Measurements from ENCODE around the gene GID8.

Gene GID8

GRCh38 chr20:62935204-62935967, 2.6 kb upstream of the GID8 start:
- TF ChIP-seq CTCF (IDR thresholded peaks at IDR 0.05; ENCODE audit: low read depth, low read length, missing control alignments) = no peak
- DNase-seq (ENCODE audit: low read depth) = no peak
- H3K4me3 ChIP-seq (ENCODE audit: low read depth, low read length) = no peak overlapping the region

- TF ChIP-seq CTCF (IDR thresholded peaks at IDR 0.05; ENCODE audit: low read depth, low read length, missing control alignments) = no peak
- DNase-seq (ENCODE audit: low read depth) = no peak
- peak overlapping the region; percentile 92; the same call in 1 of the 2 replicates for H3K4me3 ChIP-seq (ENCODE audit: low read depth, low read length)
Measured at GRCh38 chr20:62935968-62936585, 1.9 kb upstream of the GID8 start.

GRCh38 chr20:62937268-62938104, 461 bp upstream of the GID8 start:
- H3K4me3 ChIP-seq (ENCODE audit: low read depth, low read length) = peak overlapping the region; percentile 92
- no peak for TF ChIP-seq CTCF (IDR thresholded peaks at IDR 0.05; ENCODE audit: low read depth, low read length, missing control alignments)
- DNase-seq (ENCODE audit: low read depth) = peak; percentile 89

GRCh38 chr20:62940875-62941274, 2.9 kb downstream of the GID8 start:
- no peak overlapping the region for H3K4me3 ChIP-seq (ENCODE audit: low read depth, low read length)
- no peak for TF ChIP-seq CTCF (IDR thresholded peaks at IDR 0.05; ENCODE audit: low read depth, low read length, missing control alignments)
- DNase-seq (ENCODE audit: low read depth) = no peak

- TF ChIP-seq CTCF (IDR thresholded peaks at IDR 0.05; ENCODE audit: low read depth, low read length, missing control alignments) = no peak
- DNase-seq (ENCODE audit: low read depth) = no peak
- H3K4me3 ChIP-seq (ENCODE audit: low read depth, low read length) = no peak overlapping the region
Measured at GRCh38 chr20:62941792-62942191, 3.8 kb downstream of the GID8 start.

GRCh38 chr20:62942456-62942855, 4.5 kb downstream of the GID8 start:
- DNase-seq (ENCODE audit: low read depth) = no peak
- no peak for TF ChIP-seq CTCF (IDR thresholded peaks at IDR 0.05; ENCODE audit: low read depth, low read length, missing control alignments)
- no peak overlapping the region for H3K4me3 ChIP-seq (ENCODE audit: low read depth, low read length)
